Smooth muscle cell (in vitro differentiated cells): ENCODE results near the gene KRT16. TPM values are rescaled to one million over a fixed set of nuclear protein-coding genes. Genes with fewer than 3 reads are reported as not detected.
"Not testable (repeated sequence)": the region's sequence is repeated elsewhere in the genome, so short reads cannot be mapped to it uniquely, and the experiment has no call there.

ENCODE experiments used
- DNase-seq: peaks from one replicate; lab custom pipeline; 2025; ENCODE audit not compliant: unreplicated experiment; lab: John Stamatoyannopoulos, UW
- H2AFZ ChIP-seq: fragments of 200-600 bp; sonication (generic); 2 replicates; pipeline ENCODE4 v1.6.0; 2016; ENCODE audit warnings: antibody characterized with exemption, low read depth, mild to moderate bottlenecking
- H3F3A ChIP-seq: fragments of 200-600 bp; sonication (generic); 2 replicates; pipeline ENCODE4 v1.6.0; 2017; ENCODE audit warnings: antibody characterized with exemption, low read depth
- H3K27ac ChIP-seq: fragments of 200-600 bp; sonication (generic); 2 replicates; pipeline ENCODE4 v1.5.1; 2016; ENCODE audit warnings: low read depth, mild to moderate bottlenecking
- H3K27me3 ChIP-seq: fragments of 200-600 bp; sonication (generic); 2 replicates; pipeline ENCODE4 v1.6.1; 2016; ENCODE audit warnings: low read depth, mild to moderate bottlenecking
- H3K36me3 ChIP-seq: fragments of 200-600 bp; sonication (generic); 2 replicates; pipeline ENCODE4 v1.5.1; 2016; ENCODE audit warnings: low read depth
- H3K4me1 ChIP-seq: fragments of 200-600 bp; sonication (generic); 2 replicates; pipeline ENCODE4 v1.5.1; 2016; ENCODE audit warnings: low read depth
- H3K4me2 ChIP-seq: fragments of 200-600 bp; sonication (generic); 2 replicates; pipeline ENCODE4 v1.6.0; 2016; ENCODE audit warnings: mild to moderate bottlenecking
- H3K4me3 ChIP-seq: fragments of 200-600 bp; sonication (generic); 2 replicates; pipeline ENCODE4 v1.5.1; 2016; ENCODE audit warnings: mild to moderate bottlenecking
- H3K79me2 ChIP-seq: fragments of 200-600 bp; sonication (generic); 2 replicates; pipeline ENCODE4 v1.6.0; 2016; ENCODE audit warnings: low read depth, mild to moderate bottlenecking
- H3K9ac ChIP-seq: fragments of 200-600 bp; sonication (generic); 2 replicates; pipeline ENCODE4 v1.6.0; 2016; ENCODE audit warnings: low read depth
- H3K9me3 ChIP-seq: fragments of 200-600 bp; sonication (generic); replicated peaks from 2 replicates; pipeline ENCODE4 v1.5.1; 2016; ENCODE audit warnings: low read depth
- H4K20me1 ChIP-seq: fragments of 200-600 bp; sonication (generic); 2 replicates; pipeline ENCODE4 v1.6.0; 2016; ENCODE audit warnings: low read depth
- WGBS: methylation state at CpG from one replicate; pipeline ENCODE4 v1.1.7; 2016; ENCODE audit warnings: low lambda C conversion rate; 5-methylcytosine and 5-hydroxymethylcytosine counted together
- polyA plus RNA-seq: library from polyadenylated mRNA; unstranded; fragments of >200 nt; fragmentation: Nextera tagmentation; extraction: Ambion mirVana; gene quantifications from 2 replicates; pipeline ENCODE4 v1.2.1, GENCODE V29; 2016
- total RNA-seq: library from RNA; depleted of rRNA; stranded (reverse); fragments of >200 nt; gene quantifications from 2 replicates; pipeline ENCODE4 v1.2.3, GENCODE V29; 2014
- TF ChIP-seq, protein P1 (sequence below): fragments of 200-600 bp; sonication (generic); IDR thresholded peaks from 2 replicates; pipeline ENCODE4 v1.5.1; 2017; ENCODE audit warnings: borderline replicate concordance, mild to moderate bottlenecking, antibody characterized with exemption; ENCODE audit not compliant: insufficient read depth, poor library complexity, severe bottlenecking

KRT16 gene
- total and polyA plus RNA-seq, 2 experiments from 2014 or later: 304 to 521 TPM

DNA sequence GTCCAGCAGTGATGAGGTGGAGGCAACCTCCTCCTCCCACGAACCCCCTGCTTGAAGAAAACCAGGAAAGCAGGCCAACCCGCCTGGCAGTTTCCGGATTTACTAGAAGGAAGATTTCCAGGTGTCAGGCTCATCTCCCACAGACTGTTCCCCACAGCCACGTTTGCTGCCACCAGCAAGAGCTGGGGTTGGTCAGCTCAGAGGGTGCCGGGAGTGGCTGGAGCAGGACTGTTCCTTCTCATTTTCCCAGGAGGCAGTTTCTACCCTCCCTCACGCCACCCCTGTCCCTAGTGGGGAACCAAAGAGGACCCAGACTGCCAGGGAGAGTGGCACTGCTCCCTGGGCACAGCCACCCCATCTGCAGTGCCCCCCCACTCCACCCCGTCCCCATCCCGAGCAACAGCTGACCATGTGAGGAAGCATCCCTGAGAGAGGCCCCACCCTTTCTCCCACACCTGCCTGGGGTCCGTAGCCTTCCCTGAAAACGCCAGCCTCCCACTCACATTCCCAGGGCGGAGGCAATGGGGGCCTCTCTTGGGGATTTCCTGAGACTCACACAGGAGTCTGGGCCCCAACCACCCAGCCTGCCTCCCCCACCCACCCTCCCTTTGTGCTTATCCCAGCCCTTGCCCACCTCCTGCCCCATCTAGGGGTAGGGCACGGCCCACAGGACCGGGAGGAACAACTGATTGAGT lies 5.9 kb upstream of the KRT16 start:
- TF ChIP-seq, protein P1, sequence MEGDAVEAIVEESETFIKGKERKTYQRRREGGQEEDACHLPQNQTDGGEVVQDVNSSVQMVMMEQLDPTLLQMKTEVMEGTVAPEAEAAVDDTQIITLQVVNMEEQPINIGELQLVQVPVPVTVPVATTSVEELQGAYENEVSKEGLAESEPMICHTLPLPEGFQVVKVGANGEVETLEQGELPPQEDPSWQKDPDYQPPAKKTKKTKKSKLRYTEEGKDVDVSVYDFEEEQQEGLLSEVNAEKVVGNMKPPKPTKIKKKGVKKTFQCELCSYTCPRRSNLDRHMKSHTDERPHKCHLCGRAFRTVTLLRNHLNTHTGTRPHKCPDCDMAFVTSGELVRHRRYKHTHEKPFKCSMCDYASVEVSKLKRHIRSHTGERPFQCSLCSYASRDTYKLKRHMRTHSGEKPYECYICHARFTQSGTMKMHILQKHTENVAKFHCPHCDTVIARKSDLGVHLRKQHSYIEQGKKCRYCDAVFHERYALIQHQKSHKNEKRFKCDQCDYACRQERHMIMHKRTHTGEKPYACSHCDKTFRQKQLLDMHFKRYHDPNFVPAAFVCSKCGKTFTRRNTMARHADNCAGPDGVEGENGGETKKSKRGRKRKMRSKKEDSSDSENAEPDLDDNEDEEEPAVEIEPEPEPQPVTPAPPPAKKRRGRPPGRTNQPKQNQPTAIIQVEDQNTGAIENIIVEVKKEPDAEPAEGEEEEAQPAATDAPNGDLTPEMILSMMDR: no peak
- Histone ChIP-seq H3F3A (no peaks in the 10 kb centered on the region), H3K9ac (no peak overlapping the region), H3K4me3 (no peak overlapping the region), H3K27me3 (no peaks in the 10 kb centered on the region), H3K9me3 (no peaks in the 10 kb centered on the region), H3K79me2 (no peaks in the 10 kb centered on the region), H3K4me1 (no peaks in the 10 kb centered on the region), H3K4me2 (no peak overlapping the region), H3K36me3 (no peaks in the 10 kb centered on the region), H3K27ac (peak overlapping the region; percentile 47), H4K20me1 (peaks cover 13% of the 10 kb centered on the region), H2AFZ (no peak overlapping the region)
- WGBS: 56% methylated on average over 9 of the region's 13 CpGs
- DNase-seq: no peak

DNA sequence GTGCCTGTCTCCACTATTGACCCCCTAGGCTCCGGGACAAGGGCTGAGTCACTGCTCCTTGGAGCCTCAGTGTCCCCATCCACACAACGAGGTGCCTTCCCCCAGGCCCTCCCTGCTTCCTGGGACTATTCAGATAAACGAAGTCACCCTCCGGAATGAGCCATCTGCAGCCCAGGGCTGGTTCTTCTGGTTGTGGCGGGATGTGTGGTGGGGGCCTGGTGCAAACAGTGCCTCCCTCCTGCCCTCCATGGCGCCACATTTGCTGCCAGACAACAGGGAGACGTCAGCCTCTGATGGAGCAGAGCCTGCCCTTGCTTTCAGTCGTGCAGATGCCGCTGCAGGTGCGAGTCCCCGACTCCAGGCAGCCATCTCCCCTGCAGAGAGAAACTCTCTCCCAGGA lies 5.1 kb upstream of the KRT16 start:
- no peak overlapping the region for H3K4me2 ChIP-seq
- H3K4me3 ChIP-seq: no peak overlapping the region
- no peak for DNase-seq
- TF ChIP-seq, protein P1: no peak
- no peaks in the 10 kb centered on the region for H3K4me1 ChIP-seq
- no peaks in the 10 kb centered on the region for H3K9me3 ChIP-seq
- H3K27ac ChIP-seq: peak overlapping the region; percentile 47
- H3K79me2 ChIP-seq: no peaks in the 10 kb centered on the region
- 65% methylated on average over 11 of the region's 11 CpGs for WGBS
- H4K20me1 ChIP-seq: peaks cover 8% of the 10 kb centered on the region
- no peaks in the 10 kb centered on the region for H3K27me3 ChIP-seq
- no peaks in the 10 kb centered on the region for H3K36me3 ChIP-seq
- no peak overlapping the region for H2AFZ ChIP-seq
- H3F3A ChIP-seq: no peaks in the 10 kb centered on the region
- no peak overlapping the region for H3K9ac ChIP-seq

DNA sequence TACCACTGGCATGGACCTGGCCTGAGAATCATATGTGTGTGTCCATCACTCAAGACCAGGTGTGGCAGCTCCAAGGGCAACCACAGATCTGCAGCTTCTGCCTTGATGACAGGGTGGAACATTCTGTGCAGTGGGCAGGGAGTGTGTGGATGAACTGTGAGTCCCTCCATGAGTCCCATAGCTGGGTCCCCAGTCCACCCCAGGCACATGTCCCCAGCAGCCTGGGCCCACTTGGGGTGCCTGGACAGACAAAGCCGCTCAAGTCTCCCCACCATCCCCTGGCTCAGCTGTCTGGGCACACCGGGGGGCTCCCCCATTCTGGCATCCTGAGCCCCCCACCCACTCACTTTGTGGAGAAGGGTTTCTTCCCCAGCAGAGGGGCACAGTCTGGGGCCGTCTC lies 4.6 kb upstream of the KRT16 start:
- Histone ChIP-seq H3K27me3 (no peaks in the 10 kb centered on the region), H3K4me2 (no peak overlapping the region), H4K20me1 (peaks cover 6% of the 10 kb centered on the region), H3K4me3 (no peak overlapping the region), H3K79me2 (no peaks in the 10 kb centered on the region), H3K4me1 (no peaks in the 10 kb centered on the region), H3F3A (no peaks in the 10 kb centered on the region), H2AFZ (no peak overlapping the region), H3K27ac (no peak overlapping the region), H3K9me3 (no peaks in the 10 kb centered on the region), H3K9ac (no peak overlapping the region), H3K36me3 (no peaks in the 10 kb centered on the region)
- TF ChIP-seq, protein P1: no peak
- 88% methylated on average over 3 of the region's 3 CpGs for WGBS
- no peak for DNase-seq

DNA sequence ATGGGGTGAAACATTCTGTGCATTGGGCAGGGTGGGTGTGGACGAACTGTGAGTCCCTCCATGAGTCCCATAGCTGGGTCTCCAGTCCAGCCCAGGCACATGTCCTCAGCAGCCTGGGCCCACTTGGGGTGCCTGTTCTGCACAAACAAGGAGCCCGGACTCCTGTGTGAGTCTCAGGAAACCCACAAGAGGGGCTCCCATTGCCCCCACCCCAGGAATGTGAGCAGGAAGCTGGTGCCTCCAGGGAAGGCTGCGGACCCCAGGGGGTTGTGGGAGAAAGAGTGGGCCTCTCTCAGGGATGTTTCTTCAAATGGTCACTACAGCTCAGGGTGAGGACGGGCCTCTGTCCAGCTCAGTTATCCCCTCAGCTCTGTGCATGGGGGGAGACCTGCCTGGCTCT lies 3.9 kb upstream of the KRT16 start:
- 93% methylated on average over 4 of the region's 4 CpGs for WGBS
- H3K4me3 ChIP-seq, H2AFZ ChIP-seq, DNase-seq, H3K9me3 ChIP-seq, H3K4me1 ChIP-seq, H4K20me1 ChIP-seq, H3K4me2 ChIP-seq, H3K9ac ChIP-seq, H3K27me3 ChIP-seq, H3K79me2 ChIP-seq, H3K27ac ChIP-seq, H3K36me3 ChIP-seq, H3F3A ChIP-seq: not testable (repeated sequence)
